A673 (cell line): ENCODE measurements around the gene PRDM1.
A peak's percentile ranks its signal among the peaks of the same experiment; 100 is the strongest.

ENCODE experiments used
- CTCF ChIP-seq: fragments of 300-800, 200-600 bp; sonication (generic); conservative IDR thresholded peaks from 2 replicates; pipeline ENCODE4 v1.5.1; 2017; ENCODE audit warnings: low read depth, mild to moderate bottlenecking, antibody characterized with exemption, low read length, moderate library complexity, mixed read lengths
- EZH2 ChIP-seq: fragments of 200-600 bp; sonication (generic); IDR thresholded peaks from 2 replicates; pipeline ENCODE4 v1.6.1; 2017; ENCODE audit warnings: borderline replicate concordance, low read depth, mild to moderate bottlenecking, mixed read lengths, antibody characterized with exemption, low read length; ENCODE audit not compliant: poor library complexity, severe bottlenecking

GRCh38 chr6:106084106-106084988 is 1.8 kb upstream of the PRDM1 start:
- TF ChIP-seq EZH2 = no peak
- TF ChIP-seq CTCF = peak; percentile 73
